Neuronal stem cell (in vitro differentiated cells): ENCODE data around the gene EYS.

Source experiments
- DNase-seq: peaks from one replicate; pipeline ENCODE4 v3.0.0-alpha.2; 2013; ENCODE audit warnings: low spot score
- H2AFZ ChIP-seq: one replicate; pipeline ENCODE4 v1.6.1; 2013; ENCODE audit warnings: mild to moderate bottlenecking, low read length, inconsistent platforms
- H2AK5ac ChIP-seq: 2 replicates; pipeline ENCODE4 v1.6.1; 2013; ENCODE audit warnings: low read depth, mild to moderate bottlenecking, inconsistent platforms, low read length, moderate library complexity, mixed read lengths
- H2BK120ac ChIP-seq: 2 replicates; pipeline ENCODE4 v1.6.1; 2013; ENCODE audit warnings: low read depth, mild to moderate bottlenecking, inconsistent platforms, low read length, moderate library complexity, mixed read lengths
- H2BK12ac ChIP-seq: one replicate; pipeline ENCODE4 v1.6.1; 2013; ENCODE audit warnings: low read length, inconsistent platforms
- H2BK15ac ChIP-seq: 2 replicates; pipeline ENCODE4 v1.6.1; 2013; ENCODE audit warnings: mild to moderate bottlenecking, low read length, inconsistent platforms, mixed read lengths
- H2BK5ac ChIP-seq: one replicate; pipeline ENCODE4 v1.6.1; 2013; ENCODE audit warnings: inconsistent platforms, mild to moderate bottlenecking, low read length, moderate library complexity
- H3K14ac ChIP-seq: one replicate; pipeline ENCODE4 v1.6.1; 2013; ENCODE audit warnings: low read length, inconsistent platforms
- H3K18ac ChIP-seq: 2 replicates; pipeline ENCODE4 v1.6.1; 2013; ENCODE audit warnings: low read length, inconsistent platforms
- H3K23ac ChIP-seq: 2 replicates; pipeline ENCODE4 v1.6.1; 2013; ENCODE audit warnings: low read depth, mild to moderate bottlenecking, mixed read lengths, low read length, inconsistent platforms; ENCODE audit not compliant: poor library complexity
- H3K27ac ChIP-seq: replicated peaks from 3 replicates; pipeline ENCODE4 v1.5.1; 2013; ENCODE audit warnings: low read length, inconsistent platforms
- H3K27me3 ChIP-seq, 3 experiments: 2 replicates each; pipeline ENCODE4 v1.6.1; 2013; ENCODE audit warnings: low read length in 3 of 3, mild to moderate bottlenecking in 2 of 3, inconsistent platforms in 1 of 3, low read depth in 1 of 3, mixed read lengths in 1 of 3, moderate library complexity in 1 of 3; ENCODE audit not compliant: control insufficient read depth in 3 of 3, insufficient read depth in 3 of 3
- H3K36me3 ChIP-seq, 2 donors: replicated peaks in 1 of 2; 2 replicates each; pipeline ENCODE4 v1.6.1; 2013; ENCODE audit warnings: low read length in 2 of 2; ENCODE audit not compliant: control insufficient read depth in 2 of 2, insufficient read depth in 2 of 2
- H3K4ac ChIP-seq: 2 replicates; pipeline ENCODE4 v1.6.1; 2013; ENCODE audit warnings: inconsistent platforms, mild to moderate bottlenecking, low read length, moderate library complexity
- H3K4me1 ChIP-seq, 2 donors: 1 replicate in 1 of 2; 2 replicates in 1 of 2; pipeline ENCODE4 v1.6.1; 2013; ENCODE audit warnings: low read length in 2 of 2, low read depth in 1 of 2; ENCODE audit not compliant: control insufficient read depth in 2 of 2, insufficient read depth in 1 of 2
- H3K4me2 ChIP-seq: one replicate; pipeline ENCODE4 v1.6.1; 2013; ENCODE audit warnings: mild to moderate bottlenecking, low read length, inconsistent platforms; ENCODE audit not compliant: insufficient read depth, poor library complexity, severe bottlenecking
- H3K4me3 ChIP-seq, 2 donors: 2 replicates each; pipeline ENCODE4 v1.5.1; 2013; ENCODE audit warnings: low read length in 2 of 2, mild to moderate bottlenecking in 2 of 2, inconsistent platforms in 1 of 2, moderate library complexity in 1 of 2
- H3K79me1 ChIP-seq: one replicate; pipeline ENCODE4 v1.6.1; 2013; ENCODE audit warnings: low read depth, mild to moderate bottlenecking, inconsistent platforms, low read length, moderate library complexity
- H3K9ac ChIP-seq: one replicate; pipeline ENCODE4 v1.6.1; 2013; ENCODE audit warnings: mild to moderate bottlenecking, low read depth, low read length, inconsistent platforms; ENCODE audit not compliant: poor library complexity
- H3K9me3 ChIP-seq, 2 donors: replicated peaks in 1 of 2; 2 replicates each; pipeline versions ENCODE3 to v1.6.1; 2013; ENCODE audit warnings: low read length in 2 of 2, mild to moderate bottlenecking in 2 of 2, inconsistent platforms in 1 of 2, low read depth in 1 of 2, mixed read lengths in 1 of 2, moderate library complexity in 1 of 2; ENCODE audit not compliant: control insufficient read depth in 2 of 2, insufficient read depth in 1 of 2
- H4K8ac ChIP-seq: one replicate; pipeline ENCODE4 v1.6.1; 2013; ENCODE audit warnings: low read depth, mild to moderate bottlenecking, inconsistent platforms, low read length, moderate library complexity
- H4K91ac ChIP-seq: one replicate; pipeline ENCODE4 v1.6.1; 2013; ENCODE audit warnings: low read length, low read depth, mild to moderate bottlenecking, inconsistent platforms; ENCODE audit not compliant: poor library complexity
- WGBS, 2 donors: extraction: QIAGEN DNeasy Blood & Tissue Kit; methylation state at CpG; one replicate each; pipeline ENCODE4 v1.1.7; 2013; ENCODE audit warnings: missing lambda C conversion rate in 2 of 2, mixed read lengths in 1 of 2; ENCODE audit not compliant: insufficient read length in 2 of 2, insufficient replicate concordance in 1 of 2; ENCODE audit errors: extremely low coverage in 2 of 2; 5-methylcytosine and 5-hydroxymethylcytosine counted together

The EYS gene

GRCh38 chr6:64896939-64897338, 810.1 kb downstream of the EYS start:
- Histone ChIP-seq H3K27ac (no peak overlapping the region), H3K9me3 (no peaks in the 10 kb centered on the region), H2BK15ac (no peak overlapping the region), H4K91ac (no peak overlapping the region), H4K8ac (no peak overlapping the region), H3K23ac (no peak overlapping the region), H3K4me2 (no peak overlapping the region), H3K18ac (no peak overlapping the region), H2BK12ac (no peak overlapping the region), H3K4ac (no peak overlapping the region), H2BK5ac (no peak overlapping the region), H3K9ac (no peak overlapping the region), H2AFZ (no peak overlapping the region), H3K4me3 (no peak overlapping the region), H3K4me1 (no peaks in the 10 kb centered on the region), H3K36me3 (no peaks in the 10 kb centered on the region), H2AK5ac (no peak overlapping the region), H2BK120ac (no peak overlapping the region), H3K27me3 (no peaks in the 10 kb centered on the region), H3K14ac (no peak overlapping the region), H3K79me1 (no peaks in the 10 kb centered on the region)
- no CpG with 5 or more reads among the region's 4 CpGs for WGBS, 2 donors
- DNase-seq: no peak

- Histone ChIP-seq H3K4me3 (no peak overlapping the region), H2BK120ac (no peak overlapping the region), H2BK12ac (no peak overlapping the region), H2AK5ac (no peak overlapping the region), H3K23ac (no peak overlapping the region), H3K79me1 (no peaks in the 10 kb centered on the region), H2BK15ac (no peak overlapping the region), H4K91ac (no peak overlapping the region), H2AFZ (no peak overlapping the region), H2BK5ac (no peak overlapping the region), H3K4me1 (no peaks in the 10 kb centered on the region), H3K9ac (no peak overlapping the region), H3K27me3 (no peaks in the 10 kb centered on the region), H3K27ac (no peak overlapping the region), H3K18ac (no peak overlapping the region), H3K14ac (no peak overlapping the region), H3K4ac (no peak overlapping the region), H3K9me3 (no peaks in the 10 kb centered on the region), H3K36me3 (no peaks in the 10 kb centered on the region), H4K8ac (no peak overlapping the region), H3K4me2 (no peak overlapping the region)
- no peak for DNase-seq
- no CpG with 5 or more reads among the region's 3 CpGs for WGBS, 2 donors
These were observed 811.1 kb downstream of the EYS start for GRCh38 chr6:64895945-64896344.

- Histone ChIP-seq H3K4ac (no peak overlapping the region), H3K4me1 (no peaks in the 10 kb centered on the region), H3K36me3 (no peaks in the 10 kb centered on the region), H3K4me3 (no peak overlapping the region), H2BK120ac (no peak overlapping the region), H3K27ac (no peak overlapping the region), H2AFZ (no peak overlapping the region), H3K4me2 (no peak overlapping the region), H3K9me3 (no peaks in the 10 kb centered on the region), H2BK5ac (no peak overlapping the region), H2AK5ac (no peak overlapping the region), H4K91ac (no peak overlapping the region), H3K18ac (no peak overlapping the region), H3K79me1 (no peaks in the 10 kb centered on the region), H3K14ac (no peak overlapping the region), H3K27me3 (no peaks in the 10 kb centered on the region), H3K9ac (no peak overlapping the region), H3K23ac (no peak overlapping the region), H2BK12ac (no peak overlapping the region), H4K8ac (no peak overlapping the region), H2BK15ac (no peak overlapping the region)
- DNase-seq: no peak
- WGBS, 2 donors: no CpG with 5 or more reads among the region's 1 CpG
These were observed 816.4 kb downstream of the EYS start for GRCh38 chr6:64890609-64891008.

GRCh38 chr6:64889144-64889543, 817.9 kb downstream of the EYS start:
- Histone ChIP-seq H3K4me2 (no peak overlapping the region), H3K14ac (no peak overlapping the region), H2BK5ac (no peak overlapping the region), H2BK12ac (no peak overlapping the region), H3K9ac (no peak overlapping the region), H3K9me3 (no peaks in the 10 kb centered on the region), H3K36me3 (no peaks in the 10 kb centered on the region), H3K79me1 (no peaks in the 10 kb centered on the region), H2AFZ (no peak overlapping the region), H2AK5ac (no peak overlapping the region), H3K27me3 (no peaks in the 10 kb centered on the region), H3K18ac (no peak overlapping the region), H3K27ac (no peak overlapping the region), H3K23ac (no peak overlapping the region), H4K91ac (no peak overlapping the region), H3K4ac (no peak overlapping the region), H3K4me3 (no peak overlapping the region), H4K8ac (no peak overlapping the region), H2BK120ac (no peak overlapping the region), H3K4me1 (no peaks in the 10 kb centered on the region), H2BK15ac (no peak overlapping the region)
- no CpG with 5 or more reads among the region's 3 CpGs for WGBS, 2 donors
- no peak for DNase-seq
